Upper lobe of left lung (tissue), 6 donors: ENCODE measurements around the gene MALRD1. TPM values are rescaled to one million over a fixed set of nuclear protein-coding genes. Genes with fewer than 3 reads are reported as not detected.

Source experiments
- ATAC-seq, 2 donors: fragments of 200-7000 bp; cut with Tn5 transposase; one replicate each; pipeline ENCODE4 v1.9.1; 2022; ENCODE audit warnings: mild to moderate bottlenecking in 2 of 2, moderate library complexity in 2 of 2; ENCODE audit not compliant: low FRiP score in 2 of 2
- DNase-seq, 2 donors: peaks; one replicate each; pipeline ENCODE4 v3.0.0-alpha.2; 2019 to 2020
- H3K27ac ChIP-seq, 4 donors: fragments of 200-600 bp; sonication (generic); one replicate each; pipeline ENCODE4 v1.5.1; 2016 to 2019
- H3K27me3 ChIP-seq, 4 donors: fragments of 200-600 bp; sonication (generic); one replicate each; pipeline ENCODE4 v1.5.1; 2017 to 2019
- H3K36me3 ChIP-seq, 4 donors: fragments of 200-600 bp; sonication (generic); one replicate each; pipeline ENCODE4 v1.5.1; 2016 to 2019
- H3K4me1 ChIP-seq, 4 donors: fragments of 200-600 bp; sonication (generic); one replicate each; pipeline ENCODE4 v1.5.1; 2018 to 2019
- H3K4me3 ChIP-seq, 4 donors: fragments of 200-600 bp; sonication (generic); one replicate each; pipeline ENCODE4 v1.5.1; 2017 to 2019; ENCODE audit warnings: mild to moderate bottlenecking in 2 of 4, moderate library complexity in 1 of 4
- H3K9me3 ChIP-seq, 4 donors: fragments of 200-600 bp; sonication (generic); one replicate each; pipeline ENCODE4 v1.5.1; 2018 to 2019
- CTCF ChIP-seq, 6 experiments: fragments of 450-650 bp in 4 of 6; fragments of 200-600 bp in 2 of 6; sonication (generic) in 2 of 6; IDR thresholded peaks; one replicate each; pipeline ENCODE4 v1.5.1; 2016 to 2019; ENCODE audit warnings: antibody characterized with exemption in 6 of 6
- EP300 ChIP-seq, 4 donors: sonication (generic); formaldehyde crosslinking; IDR thresholded peaks; one replicate each; pipeline ENCODE4 v1.5.1; 2017; ENCODE audit warnings: antibody characterized with exemption in 4 of 4, control low read depth in 2 of 4
- POLR2A ChIP-seq, 4 donors: fragments of 450-650 bp; IDR thresholded peaks; one replicate each; pipeline ENCODE4 v1.5.1; 2016 to 2017; ENCODE audit warnings: antibody characterized with exemption in 4 of 4, mild to moderate bottlenecking in 2 of 4
- POLR2AphosphoS5 ChIP-seq, 2 donors: sonication (generic); formaldehyde crosslinking; IDR thresholded peaks; one replicate each; pipeline ENCODE4 v1.5.1; 2017; ENCODE audit warnings: antibody characterized with exemption in 2 of 2
- WGBS, 2 donors: methylation state at CpG; one replicate each; pipeline ENCODE4 v1.1.5; 2017 to 2018; 5-methylcytosine and 5-hydroxymethylcytosine counted together
- total RNA-seq, 6 donors: library from RNA; depleted of rRNA in 4 of 6; stranded (reverse); fragments of >200 nt in 4 of 6; gene quantifications; one replicate each; pipeline versions ENCODE4 v1.1.0 to v1.2.1, GENCODE V29; 2016 to 2021
- donor health status: DM: no; HTN: no; CAD: no; lungs with moderate emphysema.
- donor health status: DM: no; HTN: yes; CAD: no; lungs with severe emphysema.

MALRD1 gene
- total RNA-seq, 6 donors from 2014 or later: 2.7 to 21.0 (median 7.5) TPM

GRCh38 chr10:19168584-19168983 is 120.0 kb downstream of the MALRD1 start:
- H3K36me3 ChIP-seq: no peaks in the 10 kb centered on the region
- H3K27ac ChIP-seq: no peak overlapping the region
- ATAC-seq: no peak
- no peaks in the 10 kb centered on the region for H3K9me3 ChIP-seq
- H3K4me1 ChIP-seq: no peaks in the 10 kb centered on the region
- WGBS, 2 donors: 68 to 74% methylated on average over 2 of the region's 2 CpGs
- TF ChIP-seq CTCF (IDR thresholded peaks at IDR 0.05) (no peak), POLR2AphosphoS5 (IDR thresholded peaks at IDR 0.05) (no peak), POLR2A (IDR thresholded peaks at IDR 0.05) (no peak), EP300 (IDR thresholded peaks at IDR 0.05) (no peak)
- no peak for DNase-seq
- H3K4me3 ChIP-seq: no peak overlapping the region
- H3K27me3 ChIP-seq: no peaks in the 10 kb centered on the region

- ATAC-seq: no peak
- no peak for TF ChIP-seq CTCF (IDR thresholded peaks at IDR 0.05)
- no peak for TF ChIP-seq EP300 (IDR thresholded peaks at IDR 0.05)
- TF ChIP-seq POLR2AphosphoS5 (IDR thresholded peaks at IDR 0.05): no peak
- TF ChIP-seq POLR2A (IDR thresholded peaks at IDR 0.05): no peak
- whole genome bisulfite sequencing, 2 donors: 78 to 93% methylated on average over 2 of the region's 2 CpGs
These were observed 120.4 kb downstream of the MALRD1 start for GRCh38 chr10:19169041-19169440.

GRCh38 chr10:19169684-19170083 is 121.1 kb downstream of the MALRD1 start:
- Histone ChIP-seq H3K36me3 (no peaks in the 10 kb centered on the region), H3K9me3 (no peaks in the 10 kb centered on the region), H3K27ac (no peak overlapping the region), H3K27me3 (no peaks in the 10 kb centered on the region), H3K4me3 (no peak overlapping the region), H3K4me1 (no peaks in the 10 kb centered on the region)
- ATAC-seq: no peak
- TF ChIP-seq CTCF (IDR thresholded peaks at IDR 0.05) (no peak), EP300 (IDR thresholded peaks at IDR 0.05) (no peak), POLR2AphosphoS5 (IDR thresholded peaks at IDR 0.05) (no peak), POLR2A (IDR thresholded peaks at IDR 0.05) (no peak)
- no peak for DNase-seq
- WGBS, 2 donors: 60 to 61% methylated on average over 2 of the region's 2 CpGs

More at GRCh38 chr10:19169041-19169440, 120.4 kb downstream of the MALRD1 start:
- Histone ChIP-seq H3K36me3 (no peaks in the 10 kb centered on the region), H3K4me1 (no peaks in the 10 kb centered on the region), H3K4me3 (no peak overlapping the region), H3K27ac (no peak overlapping the region), H3K27me3 (no peaks in the 10 kb centered on the region), H3K9me3 (no peaks in the 10 kb centered on the region)
- no peak for DNase-seq

- no peaks in the 10 kb centered on the region for H3K4me1 ChIP-seq
- no peak for TF ChIP-seq POLR2A (IDR thresholded peaks at IDR 0.05)
- no peak for TF ChIP-seq EP300 (IDR thresholded peaks at IDR 0.05)
- TF ChIP-seq CTCF (IDR thresholded peaks at IDR 0.05): no peak
- no peak for TF ChIP-seq POLR2AphosphoS5 (IDR thresholded peaks at IDR 0.05)
- no peaks in the 10 kb centered on the region for H3K9me3 ChIP-seq
- H3K27me3 ChIP-seq: no peaks in the 10 kb centered on the region
- ATAC-seq (no peak), DNase-seq (no peak)
- H3K36me3 ChIP-seq: no peaks in the 10 kb centered on the region
- 72 to 90% methylated on average over 8 of the region's 8 CpGs for WGBS, 2 donors
- H3K4me3 ChIP-seq: no peak overlapping the region
- no peak overlapping the region for H3K27ac ChIP-seq
These were observed 130.1 kb downstream of the MALRD1 start for GRCh38 chr10:19178675-19179074.

GRCh38 chr10:19184891-19185290 is 136.3 kb downstream of the MALRD1 start:
- Histone ChIP-seq H3K4me1 (no peaks in the 10 kb centered on the region), H3K4me3 (no peak overlapping the region), H3K27ac (no peak overlapping the region), H3K36me3 (no peaks in the 10 kb centered on the region), H3K9me3 (no peaks in the 10 kb centered on the region), H3K27me3 (no peaks in the 10 kb centered on the region)
- TF ChIP-seq EP300 (IDR thresholded peaks at IDR 0.05) (no peak), CTCF (IDR thresholded peaks at IDR 0.05) (no peak), POLR2AphosphoS5 (IDR thresholded peaks at IDR 0.05) (no peak), POLR2A (IDR thresholded peaks at IDR 0.05) (no peak)
- DNase-seq (no peak), ATAC-seq (no peak)
- WGBS, 2 donors: 70 to 73% methylated on average over 2 of the region's 2 CpGs
